DND-41 (cell line): ENCODE results near the gene DYNC1I1.

Source experiments
- ATAC-seq: fragments of 200-7000 bp; cut with Tn5 transposase; 3 replicates; pipeline ENCODE4 v1.9.1; 2021; ENCODE audit warnings: low read depth; ENCODE audit not compliant: insufficient read depth
- DNase-seq: peaks from one replicate; pipeline ENCODE4 v3.0.0-alpha.2; 2020
- H2AFZ ChIP-seq: 2 replicates; pipeline ENCODE4 v1.6.0; 2012; ENCODE audit warnings: low read depth, low read length
- H3K27ac ChIP-seq: 2 replicates; pipeline ENCODE4 v1.5.1; 2012; ENCODE audit warnings: low read length, inconsistent platforms
- H3K27me3 ChIP-seq: fragments of 200-600 bp; sonication (generic); 2 replicates; pipeline ENCODE4 v1.6.0; 2012; ENCODE audit warnings: low read length, mild to moderate bottlenecking, inconsistent platforms; ENCODE audit not compliant: insufficient read depth, poor library complexity
- H3K36me3 ChIP-seq: 2 replicates; pipeline ENCODE4 v1.5.1; 2012; ENCODE audit warnings: low read length, inconsistent platforms; ENCODE audit not compliant: insufficient read depth
- H3K4me1 ChIP-seq: 2 replicates; pipeline ENCODE4 v1.5.1; 2012; ENCODE audit warnings: mild to moderate bottlenecking, low read length; ENCODE audit not compliant: insufficient read depth
- H3K4me2 ChIP-seq: 2 replicates; pipeline ENCODE4 v1.6.0; 2012; ENCODE audit warnings: mild to moderate bottlenecking, moderate library complexity, low read length, inconsistent platforms; ENCODE audit not compliant: insufficient read depth
- H3K4me3 ChIP-seq, 2 experiments: fragments of 200-600 bp in 1 of 2; shearing (Covaris generic) in 1 of 2; 2 replicates each; pipeline ENCODE4 v1.5.1; 2012 to 2016; ENCODE audit warnings: inconsistent platforms in 2 of 2, low read length in 2 of 2, mild to moderate bottlenecking in 2 of 2, low read depth in 1 of 2, moderate library complexity in 1 of 2
- H3K79me2 ChIP-seq: 2 replicates; pipeline ENCODE4 v1.6.0; 2012; ENCODE audit warnings: low read length, inconsistent platforms; ENCODE audit not compliant: insufficient read depth
- H3K9ac ChIP-seq: 2 replicates; pipeline ENCODE4 v1.6.0; 2012; ENCODE audit warnings: low read depth, mild to moderate bottlenecking, inconsistent platforms, low read length, moderate library complexity
- H3K9me3 ChIP-seq: 2 replicates; pipeline ENCODE4 v1.5.1; 2012; ENCODE audit warnings: low read length, moderate library complexity, mild to moderate bottlenecking, inconsistent platforms; ENCODE audit not compliant: insufficient read depth, severe bottlenecking
- H4K20me1 ChIP-seq: 2 replicates; pipeline ENCODE4 v1.6.0; 2012; ENCODE audit warnings: low read length; ENCODE audit not compliant: insufficient read depth
- CTCF ChIP-seq: IDR thresholded peaks from 2 replicates; pipeline ENCODE4 v1.5.1; 2012; ENCODE audit warnings: borderline replicate concordance, low read length, moderate library complexity, mild to moderate bottlenecking; ENCODE audit not compliant: poor library complexity, severe bottlenecking; ENCODE audit errors: extremely low read depth
- EZH2 ChIP-seq: IDR thresholded peaks from 3 replicates; pipeline ENCODE4 v1.6.1; 2012; ENCODE audit warnings: borderline replicate concordance, low read depth, mild to moderate bottlenecking, moderate library complexity, low read length, inconsistent platforms; ENCODE audit not compliant: severe bottlenecking

The DYNC1I1 gene

GRCh38 chr7:95986178-95986764, 213.9 kb downstream of the DYNC1I1 start:
- no peaks in the 10 kb centered on the region for H3K79me2 ChIP-seq
- no peaks in the 10 kb centered on the region for H3K9me3 ChIP-seq
- H3K9ac ChIP-seq: no peak overlapping the region
- ATAC-seq (no peak), DNase-seq (no peak)
- H3K27me3 ChIP-seq: no peaks in the 10 kb centered on the region
- no peaks in the 10 kb centered on the region for H3K36me3 ChIP-seq
- no peak for TF ChIP-seq CTCF
- no peak overlapping the region for H2AFZ ChIP-seq
- no peaks in the 10 kb centered on the region for H4K20me1 ChIP-seq
- H3K4me3 ChIP-seq: no peak overlapping the region
- H3K27ac ChIP-seq: no peak overlapping the region
- no peaks in the 10 kb centered on the region for H3K4me1 ChIP-seq
- H3K4me2 ChIP-seq: no peak overlapping the region

GRCh38 chr7:95989301-95989700, 216.9 kb downstream of the DYNC1I1 start:
- no peaks in the 10 kb centered on the region for H3K4me1 ChIP-seq
- no peak for ATAC-seq
- H3K79me2 ChIP-seq: no peaks in the 10 kb centered on the region
- no peaks in the 10 kb centered on the region for H3K36me3 ChIP-seq
- H3K9me3 ChIP-seq: no peaks in the 10 kb centered on the region
- no peak overlapping the region for H3K27ac ChIP-seq
- no peaks in the 10 kb centered on the region for H3K27me3 ChIP-seq
- no peak for DNase-seq
- no peak overlapping the region for H3K4me3 ChIP-seq
- no peak overlapping the region for H3K9ac ChIP-seq
- TF ChIP-seq EZH2 (no peak), CTCF (no peak)
- no peak overlapping the region for H2AFZ ChIP-seq
- H3K4me2 ChIP-seq: no peak overlapping the region
- H4K20me1 ChIP-seq: no peaks in the 10 kb centered on the region

GRCh38 chr7:95993380-95993779, 221.0 kb downstream of the DYNC1I1 start:
- no peak for TF ChIP-seq EZH2
- TF ChIP-seq CTCF: no peak
- Histone ChIP-seq H4K20me1 (no peaks in the 10 kb centered on the region), H3K36me3 (no peaks in the 10 kb centered on the region), H2AFZ (no peak overlapping the region), H3K9ac (no peak overlapping the region), H3K4me1 (no peaks in the 10 kb centered on the region), H3K79me2 (no peaks in the 10 kb centered on the region), H3K4me3 (no peak overlapping the region), H3K27ac (no peak overlapping the region), H3K4me2 (no peak overlapping the region), H3K9me3 (no peaks in the 10 kb centered on the region), H3K27me3 (no peaks in the 10 kb centered on the region)
- ATAC-seq (no peak), DNase-seq (no peak)

- Histone ChIP-seq H4K20me1 (no peaks in the 10 kb centered on the region), H2AFZ (no peak overlapping the region), H3K4me2 (no peak overlapping the region), H3K4me1 (no peaks in the 10 kb centered on the region), H3K4me3 (no peak overlapping the region), H3K9ac (no peak overlapping the region), H3K79me2 (no peaks in the 10 kb centered on the region), H3K36me3 (no peaks in the 10 kb centered on the region), H3K27ac (no peak overlapping the region), H3K9me3 (no peaks in the 10 kb centered on the region), H3K27me3 (no peaks in the 10 kb centered on the region)
- peak; percentile 50; the same call in 2 of the 3 replicates for ATAC-seq
- no peak for TF ChIP-seq EZH2
- no peak for TF ChIP-seq CTCF
- peak; percentile 6 for DNase-seq
Measured at GRCh38 chr7:95996174-95996573, 223.8 kb downstream of the DYNC1I1 start.
